GDM1 (cell line): Measurements from ENCODE around the gene MAP6.
A peak's percentile ranks its signal among the peaks of the same experiment; 100 is the strongest.
"Not testable (repeated sequence)": the region's sequence is repeated elsewhere in the genome, so short reads cannot be mapped to it uniquely, and the experiment has no call there.

Experiments used
- DNase-seq: peaks from one replicate; lab custom pipeline; 2025; lab: John Stamatoyannopoulos, UW

Gene MAP6

GRCh38 chr11:75668451-75669297 is at the start of gene MAP6:
Gene MAP6 (minus strand): TSS chr11:75669038. CDS start chr11:75668369, 669 bp downstream.
- DNase-seq: no peak

GRCh38 chr11:75717608-75718418 is 49.0 kb upstream of the MAP6 start, which contains the start of gene MOGAT2:
Gene MOGAT2 (plus strand): TSS chr11:75717838. CDS start chr11:75717889, 51 bp downstream.
- DNase-seq: no peak

- DNase-seq: no peak
Observed at GRCh38 chr11:75716659-75717058, 47.8 kb upstream of the MAP6 start.

GRCh38 chr11:75715688-75716087 is 46.9 kb upstream of the MAP6 start:
- DNase-seq: no peak

- DNase-seq: no peak
Observed at GRCh38 chr11:75714211-75714610, 45.4 kb upstream of the MAP6 start.

GRCh38 chr11:75706260-75706729 is 37.5 kb upstream of the MAP6 start:
- DNase-seq: peak; percentile 49

GRCh38 chr11:75705541-75705940 is 36.7 kb upstream of the MAP6 start:
- no peak for DNase-seq

- no peak for DNase-seq
Observed at GRCh38 chr11:75703695-75704237, 34.9 kb upstream of the MAP6 start.

- DNase-seq: no peak
Observed at GRCh38 chr11:75700940-75701339, 32.1 kb upstream of the MAP6 start.

GRCh38 chr11:75697906-75698581 is 29.2 kb upstream of the MAP6 start:
- no peak for DNase-seq

- no peak for DNase-seq
Observed at GRCh38 chr11:75691804-75692203, 23.0 kb upstream of the MAP6 start.

- no peak for DNase-seq
Observed at GRCh38 chr11:75689863-75690609, 21.2 kb upstream of the MAP6 start.

- not testable (repeated sequence) for DNase-seq
Observed at GRCh38 chr11:75683856-75684255, 15.0 kb upstream of the MAP6 start.

- DNase-seq: no peak
Observed at GRCh38 chr11:75679566-75679965, 10.7 kb upstream of the MAP6 start.

GRCh38 chr11:75678620-75679259 is 9.9 kb upstream of the MAP6 start:
- no peak for DNase-seq

GRCh38 chr11:75677909-75678308 is 9.1 kb upstream of the MAP6 start:
- no peak for DNase-seq

GRCh38 chr11:75677275-75677674 is 8.4 kb upstream of the MAP6 start:
- no peak for DNase-seq

- DNase-seq: no peak
Observed at GRCh38 chr11:75673977-75674582, 5.2 kb upstream of the MAP6 start.

GRCh38 chr11:75667831-75668450 is 897 bp downstream of the MAP6 start:
- no peak for DNase-seq
